GM12878 (cell line): ENCODE data around the gene SYMPK.

Source experiments
- EP300 ChIP-seq, 2 experiments: fragments of 150-350 bp in 1 of 2; IDR thresholded peaks; 2 replicates each; pipeline ENCODE4 v1.6.1; 2011 to 2012; ENCODE audit warnings: low read depth in 2 of 2, low read length in 2 of 2, borderline replicate concordance in 1 of 2, improper control_type of control experiment in 1 of 2, inconsistent platforms in 1 of 2; ENCODE audit not compliant: control insufficient read depth in 1 of 2
- TF ChIP-seq, protein P1 (sequence below), 3 experiments: IDR thresholded peaks in 2 of 3; conservative IDR thresholded peaks in 1 of 3; 2 replicates each; pipeline ENCODE4 v1.5.1; 2011; ENCODE audit warnings: low read depth in 3 of 3, low read length in 3 of 3, mild to moderate bottlenecking in 3 of 3, control low read depth in 2 of 3, moderate library complexity in 2 of 3, inconsistent platforms in 1 of 3, mixed read lengths in 1 of 3; ENCODE audit not compliant: control insufficient read depth in 2 of 3, insufficient read depth in 1 of 3; ENCODE audit errors: extremely low read depth in 1 of 3

DNA sequence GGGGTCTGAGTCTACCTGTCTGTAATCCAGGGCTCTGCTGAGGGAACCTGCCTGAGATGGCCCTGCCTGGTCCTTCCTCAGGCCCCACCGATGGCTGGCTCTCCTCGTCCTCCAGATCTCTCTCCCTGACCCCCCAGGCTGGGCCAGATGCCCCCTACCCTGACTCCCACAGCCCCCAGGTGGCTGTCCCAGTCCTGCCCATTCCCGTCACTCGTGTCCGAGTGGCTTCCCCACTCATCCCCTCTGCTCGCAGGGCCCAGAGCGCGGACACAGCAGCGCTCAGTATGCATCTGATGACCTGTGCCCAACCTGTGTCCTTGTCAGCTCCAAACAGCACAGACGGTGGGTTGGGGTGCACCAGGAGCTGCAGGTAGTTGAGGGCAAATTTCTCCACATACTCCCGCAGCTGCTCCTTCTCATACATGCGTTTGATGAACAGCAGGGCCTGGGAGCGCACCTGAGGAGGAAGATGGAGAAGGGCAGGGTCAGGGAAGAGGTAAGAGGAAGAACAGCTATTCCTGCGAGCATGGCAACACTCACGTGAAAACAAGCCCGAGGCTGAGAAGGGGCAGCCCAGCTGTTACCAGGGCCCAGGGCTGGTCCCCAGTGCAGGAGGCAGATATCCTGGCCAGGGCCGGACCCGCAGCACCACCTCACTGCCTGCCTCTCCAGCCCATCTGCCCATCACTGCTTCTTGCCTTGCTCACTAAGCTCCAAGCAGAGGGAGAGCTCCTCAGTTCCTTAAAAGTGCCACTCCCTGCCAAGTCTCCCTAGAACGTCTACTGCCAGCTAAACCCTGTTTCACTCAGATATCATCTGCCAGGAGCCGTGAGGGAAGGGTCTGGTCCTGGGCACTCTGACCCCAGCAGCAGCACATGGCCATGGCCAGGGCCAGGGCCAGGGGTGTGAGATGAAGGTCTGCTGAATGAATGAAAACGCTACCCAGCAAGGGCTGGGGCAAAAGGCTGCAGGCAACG lies 36.7 kb downstream of the SYMPK start:
- no peak for TF ChIP-seq EP300 (IDR thresholded peaks at IDR 0.05; ENCODE audit: borderline replicate concordance in 1 of 2, control insufficient read depth in 1 of 2, low read depth in 2 of 2, low read length in 2 of 2)
- TF ChIP-seq, protein P1, sequence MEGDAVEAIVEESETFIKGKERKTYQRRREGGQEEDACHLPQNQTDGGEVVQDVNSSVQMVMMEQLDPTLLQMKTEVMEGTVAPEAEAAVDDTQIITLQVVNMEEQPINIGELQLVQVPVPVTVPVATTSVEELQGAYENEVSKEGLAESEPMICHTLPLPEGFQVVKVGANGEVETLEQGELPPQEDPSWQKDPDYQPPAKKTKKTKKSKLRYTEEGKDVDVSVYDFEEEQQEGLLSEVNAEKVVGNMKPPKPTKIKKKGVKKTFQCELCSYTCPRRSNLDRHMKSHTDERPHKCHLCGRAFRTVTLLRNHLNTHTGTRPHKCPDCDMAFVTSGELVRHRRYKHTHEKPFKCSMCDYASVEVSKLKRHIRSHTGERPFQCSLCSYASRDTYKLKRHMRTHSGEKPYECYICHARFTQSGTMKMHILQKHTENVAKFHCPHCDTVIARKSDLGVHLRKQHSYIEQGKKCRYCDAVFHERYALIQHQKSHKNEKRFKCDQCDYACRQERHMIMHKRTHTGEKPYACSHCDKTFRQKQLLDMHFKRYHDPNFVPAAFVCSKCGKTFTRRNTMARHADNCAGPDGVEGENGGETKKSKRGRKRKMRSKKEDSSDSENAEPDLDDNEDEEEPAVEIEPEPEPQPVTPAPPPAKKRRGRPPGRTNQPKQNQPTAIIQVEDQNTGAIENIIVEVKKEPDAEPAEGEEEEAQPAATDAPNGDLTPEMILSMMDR (IDR thresholded peaks at IDR 0.05 in 2 of 3, conservative IDR thresholded peaks at IDR 0.05 in 1 of 3; ENCODE audit: control insufficient read depth in 2 of 3, extremely low read depth in 1 of 3, insufficient read depth in 1 of 3, low read depth in 3 of 3, low read length in 3 of 3): no peak
